Panc1 (cell line): ENCODE data around the gene OR3A2.
"Not testable (repeated sequence)": the region's sequence is repeated elsewhere in the genome, so short reads cannot be mapped to it uniquely, and the experiment has no call there.

Experiments used
- REST ChIP-seq, 2 experiments: IDR thresholded peaks; 2 replicates each; pipeline ENCODE4 v1.6.1; 2011 to 2012; ENCODE audit warnings: low read depth in 2 of 2, control low read depth in 1 of 2, low read length in 1 of 2, mild to moderate bottlenecking in 1 of 2, moderate library complexity in 1 of 2; ENCODE audit not compliant: insufficient read depth in 1 of 2
- SIN3A ChIP-seq: IDR thresholded peaks from 2 replicates; pipeline ENCODE4 v1.6.1; 2012; ENCODE audit warnings: low read depth, mild to moderate bottlenecking, low read length, moderate library complexity, borderline replicate concordance; ENCODE audit not compliant: insufficient read depth

GRCh38 chr17:3238685-3239084 is 147.4 kb downstream of the OR3A2 start:
- not testable (repeated sequence) for TF ChIP-seq REST (IDR thresholded peaks at IDR 0.05; ENCODE audit: insufficient read depth in 1 of 2, low read depth in 2 of 2, low read length in 1 of 2); SIN3A
